ENCODE results near the gene SALL4.

DNA sequence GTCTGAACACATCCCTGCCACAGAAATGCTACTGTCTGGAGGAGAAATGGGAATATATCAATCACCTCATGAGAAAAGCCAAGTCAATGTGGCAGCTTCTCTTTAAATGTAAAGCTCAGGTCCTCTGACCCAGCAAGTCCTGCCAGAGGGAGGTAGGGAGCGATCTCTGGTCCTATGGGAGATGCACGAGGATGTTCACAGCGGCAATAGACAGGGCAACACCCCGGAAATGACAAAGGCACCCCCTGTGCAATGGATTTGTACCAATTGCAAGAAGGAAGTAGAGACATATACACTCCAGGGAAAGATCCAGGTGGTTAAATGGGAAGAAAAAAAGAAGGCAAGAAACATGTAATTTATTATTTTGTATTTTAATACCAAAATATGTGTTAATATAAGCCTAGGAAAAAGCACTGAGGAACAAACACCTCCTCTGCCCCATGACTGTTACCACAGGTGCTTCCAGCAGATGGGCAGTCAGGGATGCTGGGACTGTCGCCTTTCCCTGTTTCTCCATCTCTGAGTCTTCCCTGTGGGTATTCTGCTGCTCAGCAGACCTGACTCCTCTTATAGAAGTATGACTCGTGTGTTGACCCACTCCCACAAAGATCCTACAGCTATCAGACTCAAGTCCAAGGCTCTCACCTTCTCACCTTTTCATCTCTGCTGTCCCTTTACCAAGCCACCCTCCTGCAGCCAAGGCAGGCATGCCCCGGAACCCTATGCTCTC lies 55.0 kb downstream of the SALL4 start:
- TF ChIP-seq SP1 (IDR thresholded peaks at IDR 0.05) (no peak), ELF4 (IDR thresholded peaks at IDR 0.05) (no peak)

Measured in HEK293T (cell line).